ENCODE results near the gene DIP2B.

GRCh38 chr12:50538182-50538581 lies 33.4 kb downstream of the DIP2B start:
- TF ChIP-seq, protein P1, sequence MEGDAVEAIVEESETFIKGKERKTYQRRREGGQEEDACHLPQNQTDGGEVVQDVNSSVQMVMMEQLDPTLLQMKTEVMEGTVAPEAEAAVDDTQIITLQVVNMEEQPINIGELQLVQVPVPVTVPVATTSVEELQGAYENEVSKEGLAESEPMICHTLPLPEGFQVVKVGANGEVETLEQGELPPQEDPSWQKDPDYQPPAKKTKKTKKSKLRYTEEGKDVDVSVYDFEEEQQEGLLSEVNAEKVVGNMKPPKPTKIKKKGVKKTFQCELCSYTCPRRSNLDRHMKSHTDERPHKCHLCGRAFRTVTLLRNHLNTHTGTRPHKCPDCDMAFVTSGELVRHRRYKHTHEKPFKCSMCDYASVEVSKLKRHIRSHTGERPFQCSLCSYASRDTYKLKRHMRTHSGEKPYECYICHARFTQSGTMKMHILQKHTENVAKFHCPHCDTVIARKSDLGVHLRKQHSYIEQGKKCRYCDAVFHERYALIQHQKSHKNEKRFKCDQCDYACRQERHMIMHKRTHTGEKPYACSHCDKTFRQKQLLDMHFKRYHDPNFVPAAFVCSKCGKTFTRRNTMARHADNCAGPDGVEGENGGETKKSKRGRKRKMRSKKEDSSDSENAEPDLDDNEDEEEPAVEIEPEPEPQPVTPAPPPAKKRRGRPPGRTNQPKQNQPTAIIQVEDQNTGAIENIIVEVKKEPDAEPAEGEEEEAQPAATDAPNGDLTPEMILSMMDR (IDR thresholded peaks at IDR 0.05; ENCODE audit: poor library complexity, severe bottlenecking), result no peak
- TF ChIP-seq SMC3 (conservative IDR thresholded peaks at IDR 0.05; ENCODE audit: poor library complexity) (no peak), MXI1 (conservative IDR thresholded peaks at IDR 0.05; ENCODE audit: poor library complexity, severe bottlenecking) (no peak), RAD21 (conservative IDR thresholded peaks at IDR 0.05) (no peak), POLR2AphosphoS5 (IDR thresholded peaks at IDR 0.05) (no peak)

Measured in neural cell (in vitro differentiated cells).